ENCODE measurements around the gene VPS50. TPM values are rescaled to one million over a fixed set of nuclear protein-coding genes. Genes with fewer than 3 reads are reported as not detected.
A peak's percentile ranks its signal among the peaks of the same experiment; 100 is the strongest.

The VPS50 gene
- polyA plus RNA-seq (ENCODE audit: insufficient read length): 17.1 TPM

GRCh38 chr7:93231799-93232672 lies at the start of gene VPS50:
Gene VPS50, plus strand, starts transcription at chr7:93232366. Its CDS starts 102 bp downstream, at chr7:93232468.
- peak; percentile 94 for DNase-seq

GRCh38 chr7:93185303-93186027 lies 46.7 kb upstream of the VPS50 start:
- DNase-seq: no peak

GRCh38 chr7:93188870-93189634 lies 43.1 kb upstream of the VPS50 start:
- DNase-seq: no peak

- DNase-seq: no peak
Measured at GRCh38 chr7:93194386-93194785, 37.8 kb upstream of the VPS50 start.

GRCh38 chr7:93196336-93196735 lies 35.8 kb upstream of the VPS50 start:
- no peak for DNase-seq

- no peak for DNase-seq
Measured at GRCh38 chr7:93198472-93198871, 33.7 kb upstream of the VPS50 start.

- no peak for DNase-seq
Measured at GRCh38 chr7:93202594-93203250, 29.4 kb upstream of the VPS50 start.

- no peak for DNase-seq
Measured at GRCh38 chr7:93203496-93203895, 28.7 kb upstream of the VPS50 start.

- DNase-seq: no peak
Measured at GRCh38 chr7:93205046-93205445, 27.1 kb upstream of the VPS50 start.

GRCh38 chr7:93211228-93211818 lies 20.8 kb upstream of the VPS50 start:
- DNase-seq: no peak

GRCh38 chr7:93212881-93213280 lies 19.3 kb upstream of the VPS50 start:
- DNase-seq: no peak

GRCh38 chr7:93218997-93219827 lies 13.0 kb upstream of the VPS50 start:
- no peak for DNase-seq

- no peak for DNase-seq
Measured at GRCh38 chr7:93219868-93220267, 12.3 kb upstream of the VPS50 start.

- DNase-seq: no peak
Measured at GRCh38 chr7:93226310-93226709, 5.9 kb upstream of the VPS50 start, which contains the start of gene HEPACAM2. Gene HEPACAM2, minus strand, starts transcription at chr7:93226469.

- DNase-seq: peak; percentile 18
Measured at GRCh38 chr7:93228302-93228701, 3.9 kb upstream of the VPS50 start.

- no peak for DNase-seq
Measured at GRCh38 chr7:93231259-93231658, 907 bp upstream of the VPS50 start.

- DNase-seq: peak; percentile 16
Measured at GRCh38 chr7:93232673-93233018, 480 bp downstream of the VPS50 start.

GRCh38 chr7:93235541-93235940 lies 3.4 kb downstream of the VPS50 start:
- no peak for DNase-seq

GRCh38 chr7:93238131-93238530 lies 6.0 kb downstream of the VPS50 start:
- no peak for DNase-seq

GRCh38 chr7:93238748-93239147 lies 6.6 kb downstream of the VPS50 start:
- DNase-seq: no peak

GRCh38 chr7:93239824-93240223 lies 7.7 kb downstream of the VPS50 start:
- no peak for DNase-seq
